ENCODE results near the gene RABGAP1. TPM values are rescaled to one million over a fixed set of nuclear protein-coding genes. Genes with fewer than 3 reads are reported as not detected.

RABGAP1 gene
- total RNA-seq, 4 donors from 2014 or later = 38.3 to 78.3 (median 48.5) TPM

DNA sequence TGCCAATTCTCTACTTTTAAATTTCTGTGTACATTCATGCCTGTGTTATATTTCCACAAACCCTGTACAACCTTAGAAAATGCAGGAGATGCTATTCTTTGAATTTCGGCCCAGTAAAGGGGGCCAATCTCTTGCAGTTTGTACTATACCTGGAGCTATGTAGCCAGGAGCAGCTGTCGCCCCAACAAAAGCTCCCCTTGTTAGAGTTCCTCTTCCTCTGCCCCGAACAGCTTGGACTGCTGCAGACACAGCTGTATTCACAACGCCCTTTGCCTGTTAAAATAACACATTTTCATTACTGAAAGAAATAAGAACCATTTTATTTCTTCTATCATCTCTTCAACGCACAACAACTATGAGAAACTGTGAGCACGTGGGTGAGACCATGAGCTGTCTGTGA, 191.9 kb downstream of the RABGAP1 start:
- ATAC-seq (ENCODE audit: low FRiP score) (no peak), DNase-seq (ENCODE audit: low spot score) (no peak)
- TF ChIP-seq, protein P1, sequence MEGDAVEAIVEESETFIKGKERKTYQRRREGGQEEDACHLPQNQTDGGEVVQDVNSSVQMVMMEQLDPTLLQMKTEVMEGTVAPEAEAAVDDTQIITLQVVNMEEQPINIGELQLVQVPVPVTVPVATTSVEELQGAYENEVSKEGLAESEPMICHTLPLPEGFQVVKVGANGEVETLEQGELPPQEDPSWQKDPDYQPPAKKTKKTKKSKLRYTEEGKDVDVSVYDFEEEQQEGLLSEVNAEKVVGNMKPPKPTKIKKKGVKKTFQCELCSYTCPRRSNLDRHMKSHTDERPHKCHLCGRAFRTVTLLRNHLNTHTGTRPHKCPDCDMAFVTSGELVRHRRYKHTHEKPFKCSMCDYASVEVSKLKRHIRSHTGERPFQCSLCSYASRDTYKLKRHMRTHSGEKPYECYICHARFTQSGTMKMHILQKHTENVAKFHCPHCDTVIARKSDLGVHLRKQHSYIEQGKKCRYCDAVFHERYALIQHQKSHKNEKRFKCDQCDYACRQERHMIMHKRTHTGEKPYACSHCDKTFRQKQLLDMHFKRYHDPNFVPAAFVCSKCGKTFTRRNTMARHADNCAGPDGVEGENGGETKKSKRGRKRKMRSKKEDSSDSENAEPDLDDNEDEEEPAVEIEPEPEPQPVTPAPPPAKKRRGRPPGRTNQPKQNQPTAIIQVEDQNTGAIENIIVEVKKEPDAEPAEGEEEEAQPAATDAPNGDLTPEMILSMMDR (IDR thresholded peaks at IDR 0.05) = no peak

DNA sequence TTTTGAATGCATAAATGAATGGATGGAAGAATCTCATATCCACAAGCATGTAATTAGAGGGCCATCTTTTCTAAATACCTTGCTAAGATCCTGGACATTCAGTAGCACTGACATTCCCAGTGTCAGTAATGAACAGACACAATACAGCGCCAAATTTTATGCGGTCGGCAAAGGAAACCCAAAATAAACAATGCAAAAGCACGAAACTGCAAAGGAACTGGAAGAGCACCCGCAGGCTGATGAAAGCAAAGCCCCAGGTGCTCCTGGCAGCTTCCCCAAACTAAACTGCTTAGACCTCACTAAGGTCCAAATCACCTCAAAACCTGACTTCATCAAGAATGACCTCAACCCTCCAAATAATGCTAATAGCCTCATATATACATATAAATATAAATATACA, 194.6 kb downstream of the RABGAP1 start:
- ATAC-seq (ENCODE audit: low FRiP score) (no peak), DNase-seq (ENCODE audit: low spot score) (no peak)
- TF ChIP-seq, protein P1 (IDR thresholded peaks at IDR 0.05) = no peak

DNA sequence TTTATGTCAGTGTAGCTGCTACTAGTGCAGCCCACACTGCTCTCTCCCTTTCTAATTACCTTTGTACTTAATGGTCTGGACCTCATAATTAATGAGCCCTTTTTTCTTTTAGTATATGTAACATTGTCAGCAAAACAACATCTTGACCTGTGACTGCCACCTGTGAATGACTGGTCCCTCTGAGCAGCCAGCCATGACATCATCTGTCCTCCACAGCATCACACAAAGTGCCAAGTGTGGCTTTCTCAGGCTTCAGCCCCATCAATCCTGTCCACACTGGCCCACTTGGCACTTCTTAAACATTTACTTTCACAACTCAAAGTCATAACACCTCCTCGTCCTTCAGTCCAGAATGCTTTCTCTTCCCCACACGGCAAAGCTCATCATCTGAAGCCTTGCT, 197.3 kb downstream of the RABGAP1 start:
- TF ChIP-seq, protein P1 (IDR thresholded peaks at IDR 0.05) = no peak
- DNase-seq (ENCODE audit: low spot score) (no peak), ATAC-seq (ENCODE audit: low FRiP score) (no peak)

DNA sequence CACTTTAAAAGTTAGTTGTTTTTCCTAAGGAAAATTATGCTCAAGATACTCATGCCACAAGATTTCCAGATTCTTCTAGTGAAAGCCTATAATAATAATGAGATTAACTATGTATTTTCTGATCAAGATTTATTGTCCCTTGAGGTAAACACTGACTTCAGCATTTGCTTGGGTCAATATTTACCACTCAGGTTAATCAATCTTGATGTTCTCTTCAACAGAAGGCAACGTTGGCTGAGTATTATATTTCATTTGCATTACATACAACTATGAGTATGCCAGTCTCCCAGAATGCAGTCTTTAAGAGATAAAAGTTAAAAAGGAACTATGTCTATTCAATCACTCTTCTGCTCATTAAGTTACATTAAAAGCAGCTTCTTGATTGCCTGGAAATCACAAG, 208.2 kb downstream of the RABGAP1 start:
- DNase-seq (ENCODE audit: low spot score) (no peak), ATAC-seq (ENCODE audit: low FRiP score) (no peak)
- TF ChIP-seq, protein P1 (IDR thresholded peaks at IDR 0.05) = no peak

DNA sequence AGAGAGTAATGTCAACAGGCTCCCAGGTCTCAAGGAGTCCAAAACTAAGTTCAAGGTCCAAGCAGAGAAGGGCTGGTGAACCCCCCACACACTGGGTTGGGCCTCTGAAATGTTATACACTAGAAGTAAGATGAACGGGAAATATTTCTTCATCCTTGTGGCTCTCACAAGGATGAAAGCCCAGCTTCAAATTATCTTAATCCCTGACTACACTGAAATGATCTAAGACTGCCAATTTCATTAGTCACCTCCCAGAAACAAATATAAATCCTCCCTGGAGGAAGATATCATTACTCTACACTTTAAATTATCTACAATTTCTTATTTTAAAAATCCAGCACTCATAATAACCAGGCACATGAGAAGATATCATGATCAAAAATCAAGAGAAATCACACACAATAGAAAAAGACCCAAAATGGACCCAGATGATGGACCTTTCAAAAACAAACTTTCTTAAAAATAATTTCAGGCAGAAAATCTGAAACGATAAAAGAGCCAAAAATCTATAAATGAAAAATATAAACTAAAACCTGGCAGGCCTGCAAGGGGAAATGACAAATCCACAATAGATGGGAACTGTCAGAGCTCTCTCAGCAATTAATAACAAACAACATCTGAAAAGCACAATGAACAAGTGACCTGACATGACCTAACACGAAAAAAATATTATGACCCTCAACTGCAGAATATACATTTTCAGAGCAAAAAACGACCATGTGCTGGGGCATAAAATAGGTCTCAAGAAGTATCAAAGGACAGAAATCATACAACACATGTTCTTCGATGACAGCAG, 210.1 kb downstream of the RABGAP1 start:
- no peak for DNase-seq (ENCODE audit: low spot score)
- TF ChIP-seq, protein P1 (IDR thresholded peaks at IDR 0.05) = no peak
- ATAC-seq (ENCODE audit: low FRiP score) = no peak

Small RNA genes lying within 50 kb of the gene (small RNA-seq; reads per million reads assigned to genes)
- not detected for gene GPR21
- not detected for gene RNY1P15

Other genes starting within 250 kb of the RABGAP1 start
- gene OR1L4, start 217.0 kb upstream of the RABGAP1 start, total RNA-seq = not detected
- not detected for gene OR1L6, start 198.7 kb upstream of the RABGAP1 start, total RNA-seq
- gene OR5C1, start 152.1 kb upstream of the RABGAP1 start, total RNA-seq = not detected
- not detected for gene OR1K1, start 140.9 kb upstream of the RABGAP1 start, total RNA-seq
- 10 to 100 TPM; 10.8 to 23.5 (median 13.7) TPM for gene PDCL, start 112.4 kb upstream of the RABGAP1 start, total RNA-seq
- gene RC3H2, start 35.7 kb upstream of the RABGAP1 start, total RNA-seq = 10 to 100 TPM; 30.5 to 63.5 (median 41.3) TPM
- 10 to 100 TPM in 1 of 4 donors, 1 to 10 TPM in 3; 4.7 to 11.5 (median 7.2) TPM for gene ZBTB6, start 27.7 kb upstream of the RABGAP1 start, total RNA-seq
- gene ZBTB26, start 9.5 kb upstream of the RABGAP1 start, total RNA-seq = 1 to 10 TPM; 3.1 to 7.3 (median 3.6) TPM
- 1 to 10 TPM in 2 of 4 donors, not detected in 2; 1.7 to 2.3 TPM for gene GPR21, start 92.6 kb downstream of the RABGAP1 start, total RNA-seq